Fibroblast of villous mesenchyme (primary cell): ENCODE data around the gene PDLIM1. TPM values are rescaled to one million over a fixed set of nuclear protein-coding genes. Genes with fewer than 3 reads are reported as not detected.

Experiments
- DNase-seq: peaks from one replicate; pipeline ENCODE4 v3.0.0-alpha.2; 2010; ENCODE audit warnings: low read depth
- H3K4me3 ChIP-seq: 2 replicates; pipeline ENCODE4 v1.5.1; 2011; ENCODE audit warnings: low read depth, mild to moderate bottlenecking, low read length
- CTCF ChIP-seq: IDR thresholded peaks from 2 replicates; pipeline ENCODE4 v1.5.1; 2012; ENCODE audit warnings: low read depth, mild to moderate bottlenecking, low read length; ENCODE audit not compliant: insufficient read depth
- total RNA-seq: library from RNA; depleted of rRNA; stranded (reverse); fragments of >200 nt; gene quantifications from 2 replicates; pipeline ENCODE4 v1.2.3, GENCODE V29; 2012

PDLIM1 gene
- total RNA-seq, 1 donor: 75.6 TPM

GRCh38 chr10:95253007-95253406 is 37.8 kb downstream of the PDLIM1 start:
- no peak overlapping the region for H3K4me3 ChIP-seq
- no peak for TF ChIP-seq CTCF

DNA sequence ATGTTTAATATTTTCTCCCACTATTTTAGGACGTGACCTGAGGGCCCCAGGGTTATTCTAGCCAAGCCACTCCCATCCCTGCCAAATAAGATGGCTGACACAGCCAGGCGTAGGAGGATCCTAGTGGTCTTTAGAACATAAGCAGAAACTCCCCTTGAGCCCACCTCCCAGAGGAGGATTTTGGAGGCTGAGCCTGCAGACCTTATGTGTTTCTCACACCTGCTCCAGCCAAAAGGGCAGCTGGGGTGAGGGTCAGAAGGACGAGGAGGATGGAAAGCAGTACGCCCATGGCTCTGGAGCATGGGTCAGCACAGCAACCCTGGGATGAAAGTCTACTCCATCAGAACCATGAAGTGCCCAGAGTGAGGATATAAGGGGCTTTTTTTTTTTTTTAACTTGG is 39.9 kb downstream of the PDLIM1 start:
- H3K4me3 ChIP-seq: no peak overlapping the region
- TF ChIP-seq CTCF: no peak
- no peak for DNase-seq

More at GRCh38 chr10:95253007-95253406, 37.8 kb downstream of the PDLIM1 start:
- no peak for DNase-seq

GRCh38 chr10:95249467-95249866 is 41.3 kb downstream of the PDLIM1 start:
- no peak for TF ChIP-seq CTCF
- H3K4me3 ChIP-seq: no peak overlapping the region
- no peak for DNase-seq

DNA sequence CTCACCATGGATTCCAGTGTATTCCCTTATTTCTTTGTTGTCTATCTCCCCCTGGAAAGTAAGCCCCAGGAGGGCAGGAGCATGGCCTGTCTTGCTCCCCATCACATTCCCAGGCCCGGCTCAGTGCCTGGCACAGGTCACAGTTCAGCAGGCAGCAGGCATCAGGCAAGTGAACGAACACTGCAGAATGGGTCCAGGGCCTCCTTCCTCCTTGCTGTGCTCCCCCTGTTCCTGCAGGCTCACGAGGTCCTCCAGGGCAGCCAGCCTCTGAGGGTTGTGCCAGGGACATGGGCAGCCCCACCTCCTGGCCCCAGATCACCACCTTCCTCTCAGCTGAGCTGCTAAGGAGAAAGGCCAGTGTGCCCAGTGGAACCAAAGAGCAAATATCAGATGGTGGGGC is 41.8 kb downstream of the PDLIM1 start:
- no peak for TF ChIP-seq CTCF
- no peak for DNase-seq
- H3K4me3 ChIP-seq: no peak overlapping the region

GRCh38 chr10:95247881-95248583 is 42.8 kb downstream of the PDLIM1 start:
- DNase-seq: no peak
- H3K4me3 ChIP-seq: no peak overlapping the region
- TF ChIP-seq CTCF: no peak

GRCh38 chr10:95247200-95247880 is 43.5 kb downstream of the PDLIM1 start:
- DNase-seq: peak; percentile 76
- no peak for TF ChIP-seq CTCF
- no peak overlapping the region for H3K4me3 ChIP-seq
